ENCODE measurements around the gene MSI2. TPM values are rescaled to one million over a fixed set of nuclear protein-coding genes. Genes with fewer than 3 reads are reported as not detected.

MSI2 gene
- total and polyA plus RNA-seq, 8 donors = 35.0 to 49.5 (median 47.5) TPM

- no peaks in the 10 kb centered on the region for H3K36me3 ChIP-seq
- TF ChIP-seq CTCF (IDR thresholded peaks at IDR 0.05) = no peak
- no peaks in the 10 kb centered on the region for H3K27me3 ChIP-seq
- no peaks in the 10 kb centered on the region for H3K9me3 ChIP-seq
- DNase-seq (no peak), ATAC-seq (no peak)
- H3K27ac ChIP-seq = no peak overlapping the region
- intact Hi-C loops (cut with DNase I) = no loop called here
- H3K4me3 ChIP-seq = no peak overlapping the region
- no peaks in the 10 kb centered on the region for H3K4me1 ChIP-seq
Measured at GRCh38 chr17:57649191-57649590, 392.9 kb downstream of the MSI2 start.

DNA sequence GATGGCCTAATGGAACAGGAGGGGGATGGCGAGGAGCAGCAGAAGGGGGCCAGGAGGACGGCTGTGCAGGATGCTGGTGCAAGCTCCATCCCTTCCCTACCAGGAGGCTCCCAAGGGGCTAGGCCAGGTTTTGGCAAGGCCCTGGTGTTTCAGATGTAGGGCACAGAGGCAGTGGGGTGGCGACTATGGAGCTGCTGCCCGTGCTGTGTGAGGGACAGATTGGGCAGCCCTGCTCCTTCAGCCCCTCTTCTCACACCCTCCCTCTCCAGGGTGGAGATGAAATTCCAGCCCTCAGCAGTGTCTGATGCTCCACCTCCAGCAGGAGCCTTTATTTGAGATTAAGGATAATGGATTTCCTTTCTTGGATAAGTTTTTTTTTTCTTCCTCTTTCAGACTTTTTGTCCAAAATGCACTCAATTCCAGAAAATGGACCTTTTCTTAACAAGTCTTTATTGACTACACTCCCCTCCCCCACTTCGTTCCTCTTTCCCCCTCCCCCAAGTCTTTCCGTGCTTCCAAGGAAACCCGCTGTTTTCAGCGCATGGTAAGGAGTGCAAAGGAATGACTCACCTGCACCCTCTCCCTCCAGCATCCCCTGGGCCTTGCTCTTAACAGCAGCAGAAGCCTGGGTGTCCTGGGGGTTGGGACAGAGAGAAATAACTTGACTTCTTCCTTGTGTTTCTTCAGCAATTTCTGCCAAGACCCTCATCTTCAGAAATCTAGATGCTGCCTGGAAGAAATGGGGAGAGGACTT is 393.6 kb downstream of the MSI2 start:
- no peak for TF ChIP-seq CTCF (IDR thresholded peaks at IDR 0.05)
- intact Hi-C loops (cut with DNase I) = no loop called here
- ATAC-seq = no peak

GRCh38 chr17:57650548-57650947 is 394.2 kb downstream of the MSI2 start:
- no peaks in the 10 kb centered on the region for H3K4me1 ChIP-seq
- ATAC-seq = no peak
- no peaks in the 10 kb centered on the region for H3K27me3 ChIP-seq

More for the DNA sequence above, 393.6 kb downstream of the MSI2 start:
- Histone ChIP-seq H3K36me3 (no peaks in the 10 kb centered on the region), H3K4me3 (no peak overlapping the region), H3K4me1 (no peaks in the 10 kb centered on the region), H3K27me3 (no peaks in the 10 kb centered on the region), H3K9me3 (no peaks in the 10 kb centered on the region), H3K27ac (no peak overlapping the region)
- no peak for DNase-seq

GRCh38 chr17:57651451-57651850 is 395.1 kb downstream of the MSI2 start:
- Histone ChIP-seq H3K27me3 (no peaks in the 10 kb centered on the region), H3K9me3 (no peaks in the 10 kb centered on the region), H3K27ac (no peak overlapping the region), H3K36me3 (no peaks in the 10 kb centered on the region), H3K4me1 (no peaks in the 10 kb centered on the region), H3K4me3 (no peak overlapping the region)
- ATAC-seq (no peak), DNase-seq (no peak)
- no peak for TF ChIP-seq CTCF (IDR thresholded peaks at IDR 0.05)
- intact Hi-C loops (cut with DNase I) = no loop called here

More at GRCh38 chr17:57650548-57650947, 394.2 kb downstream of the MSI2 start:
- no peak for TF ChIP-seq CTCF (IDR thresholded peaks at IDR 0.05)
- intact Hi-C loops (cut with DNase I) = no loop called here
- H3K4me3 ChIP-seq = no peak overlapping the region
- H3K27ac ChIP-seq = no peak overlapping the region
- no peaks in the 10 kb centered on the region for H3K36me3 ChIP-seq
- no peak for DNase-seq
- no peaks in the 10 kb centered on the region for H3K9me3 ChIP-seq

- intact Hi-C loops (cut with DNase I) = no loop called here
- TF ChIP-seq CTCF (IDR thresholded peaks at IDR 0.05) = no peak
- no peak for DNase-seq
- no peak for ATAC-seq
- H3K27ac ChIP-seq = no peak overlapping the region
- H3K4me3 ChIP-seq = no peak overlapping the region
- no peaks in the 10 kb centered on the region for H3K9me3 ChIP-seq
- H3K27me3 ChIP-seq = no peaks in the 10 kb centered on the region
- no peaks in the 10 kb centered on the region for H3K4me1 ChIP-seq
- H3K36me3 ChIP-seq = no peaks in the 10 kb centered on the region
Measured at GRCh38 chr17:57651996-57652395, 395.7 kb downstream of the MSI2 start.

All from left lung (tissue), 10 donors.